ENCODE data around the gene FAM163B.

FAM163B gene

DNA sequence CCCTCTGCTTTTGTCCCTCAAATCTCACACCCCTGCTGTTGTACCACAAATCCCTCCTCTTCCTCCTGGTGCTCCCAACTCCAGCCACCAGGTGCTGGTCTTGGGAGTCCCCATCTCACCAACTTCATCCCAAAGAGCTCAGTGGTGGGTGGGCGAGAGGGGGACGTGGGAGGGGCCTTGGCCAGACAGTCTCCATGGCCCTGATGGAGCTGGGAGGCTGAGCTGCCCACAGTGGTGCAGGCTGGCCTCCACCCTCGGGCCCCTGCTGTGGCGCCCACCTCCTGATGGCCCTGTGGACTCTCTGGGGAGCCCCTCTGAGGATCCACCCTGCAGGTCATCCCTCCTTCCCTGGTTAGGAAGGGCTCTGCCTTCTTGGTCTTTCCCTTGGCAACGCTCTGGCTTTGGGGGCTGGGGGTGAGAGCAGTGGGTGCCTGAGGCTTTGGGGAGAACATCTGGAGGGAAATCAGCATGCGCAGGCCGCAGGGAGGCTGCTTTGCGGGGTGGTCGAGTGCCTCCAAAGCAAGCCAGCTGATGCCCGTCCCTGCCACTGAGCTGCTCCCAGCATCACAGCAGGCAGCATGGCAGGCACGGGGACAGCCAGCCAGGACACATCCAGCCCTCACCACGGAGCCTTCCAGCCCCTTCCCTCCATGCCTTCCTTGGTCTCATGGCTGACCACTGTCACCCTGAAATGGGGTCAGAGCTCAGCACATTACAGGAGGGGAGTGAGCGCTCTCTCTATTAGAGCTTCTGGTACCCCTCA lies 7.6 kb upstream of the FAM163B start:
- no peak overlapping the region for H3K4me3 ChIP-seq
- TF ChIP-seq, protein P1, sequence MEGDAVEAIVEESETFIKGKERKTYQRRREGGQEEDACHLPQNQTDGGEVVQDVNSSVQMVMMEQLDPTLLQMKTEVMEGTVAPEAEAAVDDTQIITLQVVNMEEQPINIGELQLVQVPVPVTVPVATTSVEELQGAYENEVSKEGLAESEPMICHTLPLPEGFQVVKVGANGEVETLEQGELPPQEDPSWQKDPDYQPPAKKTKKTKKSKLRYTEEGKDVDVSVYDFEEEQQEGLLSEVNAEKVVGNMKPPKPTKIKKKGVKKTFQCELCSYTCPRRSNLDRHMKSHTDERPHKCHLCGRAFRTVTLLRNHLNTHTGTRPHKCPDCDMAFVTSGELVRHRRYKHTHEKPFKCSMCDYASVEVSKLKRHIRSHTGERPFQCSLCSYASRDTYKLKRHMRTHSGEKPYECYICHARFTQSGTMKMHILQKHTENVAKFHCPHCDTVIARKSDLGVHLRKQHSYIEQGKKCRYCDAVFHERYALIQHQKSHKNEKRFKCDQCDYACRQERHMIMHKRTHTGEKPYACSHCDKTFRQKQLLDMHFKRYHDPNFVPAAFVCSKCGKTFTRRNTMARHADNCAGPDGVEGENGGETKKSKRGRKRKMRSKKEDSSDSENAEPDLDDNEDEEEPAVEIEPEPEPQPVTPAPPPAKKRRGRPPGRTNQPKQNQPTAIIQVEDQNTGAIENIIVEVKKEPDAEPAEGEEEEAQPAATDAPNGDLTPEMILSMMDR (IDR thresholded peaks at IDR 0.05): no peak
- DNase-seq (ENCODE audit: low spot score): no peak
- no peak overlapping the region for H3K27ac ChIP-seq

DNA sequence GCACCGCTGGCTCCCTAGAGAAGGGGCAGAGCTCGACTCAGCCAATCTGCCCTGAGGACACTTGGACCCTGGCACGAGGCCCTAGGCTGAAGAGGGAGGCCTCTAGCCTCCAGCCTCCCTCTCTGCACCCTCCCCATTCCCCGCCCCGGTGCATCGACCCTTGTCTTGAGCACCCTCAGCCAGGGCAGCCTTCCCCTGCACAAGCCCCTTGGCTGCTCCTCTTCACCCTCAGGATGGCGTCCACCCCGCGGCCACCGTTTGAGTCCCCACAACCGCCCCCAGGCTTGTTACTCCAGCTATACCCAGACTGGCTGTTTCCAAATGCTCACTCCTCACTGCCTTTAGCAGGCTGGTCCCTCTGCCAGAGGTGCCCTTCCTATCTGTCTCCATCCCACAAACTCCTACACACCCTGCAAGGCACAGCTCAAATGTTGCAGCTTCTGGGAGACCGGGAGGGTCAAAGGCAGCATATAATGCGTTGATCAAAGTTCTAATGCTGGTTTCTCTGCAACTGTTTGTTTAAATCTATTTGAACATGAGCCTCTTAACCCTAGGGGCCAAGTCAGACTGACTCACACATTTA lies 6.5 kb upstream of the FAM163B start:
- DNase-seq (ENCODE audit: low spot score): no peak
- Histone ChIP-seq H3K27ac (no peak overlapping the region), H3K4me3 (no peak overlapping the region)
- TF ChIP-seq, protein P1 (IDR thresholded peaks at IDR 0.05): no peak

DNA sequence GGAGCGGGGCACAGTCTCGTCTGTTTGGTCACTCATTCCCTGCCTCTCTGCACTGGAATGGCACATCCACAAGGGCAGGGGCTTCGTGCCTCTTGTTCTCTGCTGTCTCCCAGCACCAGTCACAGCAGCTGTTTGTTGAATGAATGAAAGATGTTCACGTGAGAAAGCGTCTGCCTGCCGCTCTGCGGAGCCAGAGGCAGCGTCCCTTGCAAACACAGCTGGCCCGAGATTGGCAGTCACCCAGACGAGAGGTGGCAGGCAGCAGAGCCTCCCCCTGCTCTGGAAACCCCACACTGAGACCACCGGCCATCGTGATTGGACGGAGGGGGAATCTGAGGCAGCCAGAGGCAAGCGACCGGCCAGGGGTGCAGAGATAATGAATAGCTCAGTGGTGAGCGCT lies 6.0 kb upstream of the FAM163B start:
- no peak overlapping the region for H3K4me3 ChIP-seq
- TF ChIP-seq, protein P1 (IDR thresholded peaks at IDR 0.05): no peak
- no peak for DNase-seq (ENCODE audit: low spot score)
- H3K27ac ChIP-seq: no peak overlapping the region

DNA sequence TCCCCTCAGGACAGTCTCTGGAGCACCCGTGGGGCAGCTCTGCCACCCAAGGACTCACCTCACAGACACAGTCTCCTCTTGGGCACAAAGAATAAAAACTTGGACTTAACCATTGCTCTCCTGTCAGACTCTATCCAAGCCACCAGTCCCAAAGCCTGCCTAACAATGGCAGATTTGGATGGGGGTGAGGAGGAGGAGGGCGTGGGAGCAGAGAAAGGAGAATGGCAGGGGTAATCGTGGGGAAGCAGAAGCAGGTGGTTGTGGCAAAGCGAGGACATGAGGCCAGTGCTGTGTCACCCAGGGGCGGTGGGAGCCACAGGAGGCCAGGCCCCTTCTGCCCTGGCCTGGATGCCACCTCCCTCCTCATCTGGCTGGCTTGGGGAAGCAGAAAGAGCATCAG lies 5.5 kb upstream of the FAM163B start:
- Histone ChIP-seq H3K27ac (no peak overlapping the region), H3K4me3 (no peak overlapping the region)
- no peak for DNase-seq (ENCODE audit: low spot score)
- TF ChIP-seq, protein P1 (IDR thresholded peaks at IDR 0.05): no peak

DNA sequence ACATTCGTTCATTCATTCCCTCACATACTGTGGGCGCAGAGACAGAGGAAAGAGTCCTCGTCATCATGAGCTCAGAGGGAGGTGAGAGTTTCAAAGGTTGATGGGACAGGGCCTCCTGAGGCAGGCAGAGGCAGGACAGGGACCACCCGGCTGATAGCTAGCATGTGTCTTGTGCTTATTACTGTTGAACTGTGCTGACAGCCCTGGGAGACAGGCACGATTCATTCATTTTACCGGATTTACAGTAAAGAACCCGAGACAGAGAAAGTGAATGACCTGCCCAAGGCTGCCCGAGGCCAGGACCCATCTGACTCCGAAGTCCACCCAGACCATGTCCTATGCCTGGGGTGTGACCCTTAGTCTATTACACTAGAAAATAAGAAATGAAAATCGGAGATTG lies 4.9 kb upstream of the FAM163B start:
- Histone ChIP-seq H3K4me3 (no peak overlapping the region), H3K27ac (no peak overlapping the region)
- TF ChIP-seq, protein P1 (IDR thresholded peaks at IDR 0.05): no peak
- DNase-seq (ENCODE audit: low spot score): no peak

DNA sequence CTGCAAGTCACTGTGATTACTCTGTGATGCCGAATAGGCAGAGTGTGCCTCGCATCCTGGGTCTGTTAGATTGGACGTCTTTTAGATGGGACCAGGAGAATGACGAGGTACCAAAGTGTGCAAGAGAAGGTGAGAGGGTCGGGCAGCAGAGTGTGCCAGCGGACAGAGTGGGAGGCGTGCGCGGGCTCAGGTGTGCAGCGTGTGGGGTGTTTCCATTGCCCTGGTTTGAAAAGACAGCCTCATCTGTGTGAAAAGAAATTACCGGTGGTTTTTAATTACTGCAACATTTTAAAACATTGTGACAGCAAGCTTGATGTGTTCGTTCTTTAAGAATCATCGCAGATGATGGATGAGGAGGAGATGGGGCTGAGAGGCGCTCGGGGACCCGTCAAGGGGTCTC lies 4.2 kb upstream of the FAM163B start:
- DNase-seq (ENCODE audit: low spot score): no peak
- TF ChIP-seq, protein P1 (IDR thresholded peaks at IDR 0.05): no peak

DNA sequence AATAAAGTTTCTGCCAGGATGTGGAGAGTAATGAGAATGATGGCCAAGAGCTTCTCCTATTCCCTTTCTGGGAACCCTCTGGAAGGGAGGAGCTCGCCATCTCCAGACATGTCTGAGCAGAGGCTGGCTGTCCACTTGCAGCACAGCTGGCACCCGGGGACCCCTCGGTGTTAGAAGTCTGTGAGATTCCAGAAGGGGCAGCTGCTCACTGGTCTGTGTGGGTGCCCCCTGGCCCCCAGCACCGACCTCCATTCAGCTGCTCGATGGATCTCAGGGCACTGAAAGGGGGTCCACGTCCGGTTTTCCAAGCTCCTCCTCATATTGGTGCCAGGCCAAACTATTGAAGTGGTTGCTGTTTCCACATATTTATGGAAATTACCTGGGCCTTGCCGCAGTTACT lies 3.6 kb upstream of the FAM163B start:
- DNase-seq (ENCODE audit: low spot score): no peak
- Histone ChIP-seq H3K27ac (no peak overlapping the region), H3K4me3 (no peak overlapping the region)
- TF ChIP-seq, protein P1 (IDR thresholded peaks at IDR 0.05): no peak

More for the DNA sequence above, 4.2 kb upstream of the FAM163B start:
- no peak overlapping the region for H3K4me3 ChIP-seq
- no peak overlapping the region for H3K27ac ChIP-seq

All from coronary artery (tissue), 2 donors.